Measurements from ENCODE around the gene STRIP2. TPM values are rescaled to one million over a fixed set of nuclear protein-coding genes. Genes with fewer than 3 reads are reported as not detected.

STRIP2 gene
- total RNA-seq, 1 donor from 2014 or later = 5.2 TPM

DNA sequence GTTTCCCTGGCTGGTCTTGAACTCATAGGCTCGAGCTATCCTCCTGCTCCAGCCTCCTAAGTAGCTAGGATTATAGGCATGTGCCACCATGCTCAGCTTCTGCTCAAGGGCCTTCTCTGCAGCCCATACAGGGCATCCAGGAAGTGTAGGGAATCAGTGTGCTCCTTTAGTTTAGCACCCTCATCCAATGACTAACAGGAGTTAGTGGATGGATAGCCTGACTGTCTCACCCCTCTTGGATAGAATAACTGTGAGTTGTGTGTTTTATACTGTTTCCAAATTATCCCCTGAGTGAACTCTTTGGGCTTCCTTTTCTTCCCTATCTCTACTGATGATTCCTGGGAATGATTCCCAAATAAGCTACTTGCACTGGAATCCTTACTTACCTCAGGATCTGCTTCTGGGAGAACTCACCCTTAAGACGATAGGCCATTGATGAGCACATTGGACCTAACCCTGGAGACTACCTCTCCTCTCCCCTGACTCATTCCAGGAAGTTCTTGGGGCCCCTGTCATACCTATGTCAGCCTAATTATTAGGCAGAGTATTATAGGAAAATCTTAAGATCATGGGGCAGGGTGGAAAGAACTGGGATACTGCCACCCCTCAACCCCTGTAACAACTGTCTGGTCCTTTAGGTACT is 18.5 kb downstream of the STRIP2 start:
- Histone ChIP-seq H3K9me3 (ENCODE audit: control insufficient read depth in 3 of 3, low read length in 3 of 3) (no peaks in the 10 kb centered on the region), H3K4me1 (ENCODE audit: control insufficient read depth in 3 of 3, insufficient read depth in 3 of 3, low read length in 3 of 3) (no peaks in the 10 kb centered on the region), H3K27ac (ENCODE audit: low read depth, low read length) (no peak overlapping the region), H3K4me3 (ENCODE audit: low read length in 3 of 3) (no peak overlapping the region), H3K36me3 (ENCODE audit: control insufficient read depth in 3 of 3, insufficient read depth in 3 of 3, low read length in 3 of 3) (peaks cover 33 to 81% (median 47%) of the 10 kb centered on the region in 3 donors), H3K27me3 (ENCODE audit: control insufficient read depth in 3 of 3, insufficient read depth in 3 of 3, low read length in 3 of 3) (no peaks in the 10 kb centered on the region), H3K9ac (ENCODE audit: low read depth in 1 of 3, low read length in 3 of 3) (no peak overlapping the region)

DNA sequence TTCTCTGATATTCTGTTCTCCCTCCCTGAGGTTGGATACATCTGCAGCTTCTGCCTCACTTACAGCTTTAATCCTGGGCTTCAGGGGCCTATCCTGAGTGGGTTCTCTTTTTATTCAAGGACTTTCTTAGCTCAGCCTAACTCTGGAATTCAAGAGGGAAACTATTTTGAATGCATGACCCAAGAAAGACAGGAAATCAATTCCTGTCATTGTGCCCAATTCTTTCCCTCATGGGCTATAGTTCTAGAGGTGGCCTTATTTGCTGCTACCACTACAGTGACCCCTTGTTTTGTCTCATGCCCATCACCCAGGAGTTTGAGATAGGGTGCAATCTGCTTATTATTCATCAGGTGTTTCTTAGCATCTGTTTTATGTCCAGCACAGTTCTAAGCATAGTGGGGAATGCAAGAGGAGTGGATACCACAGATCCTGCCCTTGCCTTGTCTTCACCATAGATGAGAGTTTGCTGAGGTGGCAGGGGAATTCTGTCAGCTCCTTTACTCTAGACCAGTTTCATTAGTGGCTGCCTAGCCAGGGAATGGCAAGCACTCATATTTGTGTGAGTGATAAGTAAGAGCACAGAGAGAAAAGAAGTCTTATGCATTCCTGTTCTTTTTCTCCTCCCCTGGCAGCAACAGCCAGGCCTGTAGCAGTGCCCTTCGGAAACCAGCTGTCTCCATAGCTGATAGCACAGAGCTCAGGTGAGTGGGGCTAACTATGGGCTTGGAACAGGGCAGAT is 19.4 kb downstream of the STRIP2 start:
- peaks cover 40 to 86% (median 56%) of the 10 kb centered on the region in 3 donors for H3K36me3 ChIP-seq (ENCODE audit: control insufficient read depth in 3 of 3, insufficient read depth in 3 of 3, low read length in 3 of 3)
- no peak overlapping the region for H3K27ac ChIP-seq (ENCODE audit: low read depth, low read length)

DNA sequence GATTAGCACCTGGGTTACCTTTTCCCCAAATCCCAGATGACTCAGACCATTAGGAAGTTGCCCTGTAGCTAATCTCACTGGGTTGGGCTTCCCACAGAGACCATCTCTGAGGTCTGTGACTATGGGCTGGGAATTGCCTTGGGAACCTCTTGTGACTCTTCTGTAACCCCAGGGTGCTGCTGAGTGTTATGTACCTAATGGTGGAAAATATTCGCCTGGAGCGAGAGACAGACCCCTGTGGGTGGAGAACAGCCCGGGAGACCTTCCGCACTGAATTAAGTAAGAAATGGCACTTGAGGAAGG is 20.0 kb downstream of the STRIP2 start:
- Histone ChIP-seq H3K36me3 (ENCODE audit: control insufficient read depth in 3 of 3, insufficient read depth in 3 of 3, low read length in 3 of 3) (peaks cover 42 to 87% (median 60%) of the 10 kb centered on the region in 3 donors), H3K9me3 (ENCODE audit: control insufficient read depth in 3 of 3, low read length in 3 of 3) (no peaks in the 10 kb centered on the region), H3K27ac (ENCODE audit: low read depth, low read length) (no peak overlapping the region), H3K4me1 (ENCODE audit: control insufficient read depth in 3 of 3, insufficient read depth in 3 of 3, low read length in 3 of 3) (no peaks in the 10 kb centered on the region), H3K4me3 (ENCODE audit: low read length in 3 of 3) (no peak overlapping the region), H3K9ac (ENCODE audit: low read depth in 1 of 3, low read length in 3 of 3) (no peak overlapping the region), H3K27me3 (ENCODE audit: control insufficient read depth in 3 of 3, insufficient read depth in 3 of 3, low read length in 3 of 3) (no peaks in the 10 kb centered on the region)

More for the DNA sequence above, 19.4 kb downstream of the STRIP2 start:
- H3K4me3 ChIP-seq (ENCODE audit: low read length in 3 of 3) = no peak overlapping the region
- no peaks in the 10 kb centered on the region for H3K4me1 ChIP-seq (ENCODE audit: control insufficient read depth in 3 of 3, insufficient read depth in 3 of 3, low read length in 3 of 3)
- no peak overlapping the region for H3K9ac ChIP-seq (ENCODE audit: low read depth in 1 of 3, low read length in 3 of 3)
- H3K27me3 ChIP-seq (ENCODE audit: control insufficient read depth in 3 of 3, insufficient read depth in 3 of 3, low read length in 3 of 3) = no peaks in the 10 kb centered on the region
- no peaks in the 10 kb centered on the region for H3K9me3 ChIP-seq (ENCODE audit: control insufficient read depth in 3 of 3, low read length in 3 of 3)

DNA sequence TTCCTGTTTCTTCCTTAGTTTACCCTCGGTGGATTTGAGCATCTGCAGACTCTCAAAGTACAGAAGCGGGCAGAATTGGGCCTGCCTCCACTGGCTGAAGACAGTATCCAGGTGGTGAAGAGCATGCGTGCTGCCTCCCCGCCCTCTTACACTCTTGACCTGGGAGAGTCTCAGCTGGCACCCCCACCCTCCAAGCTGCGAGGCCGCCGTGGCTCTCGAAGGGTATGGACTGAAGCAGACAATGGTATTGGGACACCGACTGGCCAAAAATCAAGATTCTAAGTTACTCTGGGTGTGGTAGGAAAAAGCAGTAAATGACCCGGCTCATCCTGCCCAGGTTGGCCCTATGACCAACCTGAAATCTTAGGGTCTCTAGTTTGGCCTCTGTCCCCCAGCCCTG is 22.2 kb downstream of the STRIP2 start:
- no peak overlapping the region for H3K27ac ChIP-seq (ENCODE audit: low read depth, low read length)
- H3K27me3 ChIP-seq (ENCODE audit: control insufficient read depth in 3 of 3, insufficient read depth in 3 of 3, low read length in 3 of 3) = no peaks in the 10 kb centered on the region
- H3K4me1 ChIP-seq (ENCODE audit: control insufficient read depth in 3 of 3, insufficient read depth in 3 of 3, low read length in 3 of 3) = no peaks in the 10 kb centered on the region
- H3K9ac ChIP-seq (ENCODE audit: low read depth in 1 of 3, low read length in 3 of 3) = no peak overlapping the region
- no peak overlapping the region for H3K4me3 ChIP-seq (ENCODE audit: low read length in 3 of 3)
- H3K36me3 ChIP-seq (ENCODE audit: control insufficient read depth in 3 of 3, insufficient read depth in 3 of 3, low read length in 3 of 3) = peaks cover 52 to 96% (median 79%) of the 10 kb centered on the region in 3 donors
- H3K9me3 ChIP-seq (ENCODE audit: control insufficient read depth in 3 of 3, low read length in 3 of 3) = no peaks in the 10 kb centered on the region

DNA sequence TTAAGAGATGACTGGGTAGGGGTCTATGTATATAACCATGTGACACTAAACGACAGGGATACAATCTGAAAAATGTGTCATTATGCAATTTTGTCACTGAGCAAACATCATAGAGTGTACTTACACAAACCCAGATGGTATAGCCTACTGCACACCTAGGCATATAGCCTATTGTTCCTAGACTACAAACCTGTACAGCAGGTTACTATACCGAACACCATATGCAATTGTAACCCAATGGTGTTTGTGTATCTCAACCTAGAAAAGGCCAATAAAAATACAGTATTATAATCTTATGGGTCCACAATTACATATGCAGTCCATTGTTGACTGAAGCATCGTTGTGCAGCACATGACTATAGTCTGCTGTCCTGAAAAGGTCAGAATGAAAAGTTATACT is 22.9 kb downstream of the STRIP2 start:
- H3K4me3 ChIP-seq (ENCODE audit: low read length in 3 of 3) = no peak overlapping the region
- no peaks in the 10 kb centered on the region for H3K27me3 ChIP-seq (ENCODE audit: control insufficient read depth in 3 of 3, insufficient read depth in 3 of 3, low read length in 3 of 3)
- peaks cover 55 to 96% (median 80%) of the 10 kb centered on the region in 3 donors for H3K36me3 ChIP-seq (ENCODE audit: control insufficient read depth in 3 of 3, insufficient read depth in 3 of 3, low read length in 3 of 3)
- no peaks in the 10 kb centered on the region for H3K4me1 ChIP-seq (ENCODE audit: control insufficient read depth in 3 of 3, insufficient read depth in 3 of 3, low read length in 3 of 3)
- no peaks in the 10 kb centered on the region for H3K9me3 ChIP-seq (ENCODE audit: control insufficient read depth in 3 of 3, low read length in 3 of 3)
- no peak overlapping the region for H3K9ac ChIP-seq (ENCODE audit: low read depth in 1 of 3, low read length in 3 of 3)
- H3K27ac ChIP-seq (ENCODE audit: low read depth, low read length) = no peak overlapping the region

DNA sequence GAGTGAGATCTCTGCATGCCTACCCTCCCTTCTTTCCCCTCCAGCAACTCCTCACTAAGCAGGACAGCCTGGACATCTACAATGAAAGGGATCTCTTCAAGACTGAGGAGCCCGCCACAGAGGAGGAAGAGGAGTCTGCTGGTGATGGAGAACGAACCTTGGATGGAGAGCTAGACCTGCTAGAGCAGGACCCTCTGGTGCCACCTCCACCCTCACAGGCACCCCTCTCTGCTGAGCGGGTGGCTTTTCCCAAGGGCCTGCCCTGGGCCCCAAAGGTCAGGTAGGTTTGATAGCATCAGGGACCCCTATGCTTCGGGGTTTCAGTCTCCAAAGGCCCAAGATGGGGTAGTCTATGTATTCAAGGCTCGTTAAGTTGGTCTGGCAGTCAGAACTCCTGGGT is 23.9 kb downstream of the STRIP2 start:
- no peaks in the 10 kb centered on the region for H3K27me3 ChIP-seq (ENCODE audit: control insufficient read depth in 3 of 3, insufficient read depth in 3 of 3, low read length in 3 of 3)
- H3K4me3 ChIP-seq (ENCODE audit: low read length in 3 of 3) = no peak overlapping the region
- H3K4me1 ChIP-seq (ENCODE audit: control insufficient read depth in 3 of 3, insufficient read depth in 3 of 3, low read length in 3 of 3) = no peaks in the 10 kb centered on the region
- H3K9ac ChIP-seq (ENCODE audit: low read depth in 1 of 3, low read length in 3 of 3) = no peak overlapping the region
- H3K36me3 ChIP-seq (ENCODE audit: control insufficient read depth in 3 of 3, insufficient read depth in 3 of 3, low read length in 3 of 3) = peaks cover 58 to 96% (median 84%) of the 10 kb centered on the region in 3 donors
- no peak overlapping the region for H3K27ac ChIP-seq (ENCODE audit: low read depth, low read length)
- no peaks in the 10 kb centered on the region for H3K9me3 ChIP-seq (ENCODE audit: control insufficient read depth in 3 of 3, low read length in 3 of 3)

DNA sequence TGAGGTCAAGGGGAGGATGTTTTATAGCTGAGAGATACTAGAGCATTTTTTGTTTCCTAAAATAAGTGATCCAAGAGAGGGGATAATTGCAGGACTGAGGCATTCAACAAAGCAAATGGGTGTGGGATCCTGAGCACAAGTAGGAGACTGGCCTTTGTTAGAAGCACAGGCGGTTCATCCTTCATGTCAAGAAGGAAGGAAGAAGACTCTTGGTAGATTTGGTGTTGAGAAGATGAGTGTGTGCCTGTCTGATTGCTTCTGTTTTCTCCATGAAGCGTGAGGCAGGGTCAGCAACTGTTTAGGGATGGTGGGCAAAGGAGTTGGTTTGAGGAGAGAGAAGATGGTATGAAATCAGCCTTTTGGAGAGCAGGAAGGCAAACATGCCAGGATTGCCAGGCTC is 27.6 kb downstream of the STRIP2 start:
- H3K4me1 ChIP-seq (ENCODE audit: control insufficient read depth in 3 of 3, insufficient read depth in 3 of 3, low read length in 3 of 3) = peaks cover 11 to 26% (median 21%) of the 10 kb centered on the region in 3 donors
- no peak overlapping the region for H3K4me3 ChIP-seq (ENCODE audit: low read length in 3 of 3)
- H3K9ac ChIP-seq (ENCODE audit: low read depth in 1 of 3, low read length in 3 of 3) = no peak overlapping the region
- H3K27me3 ChIP-seq (ENCODE audit: control insufficient read depth in 3 of 3, insufficient read depth in 3 of 3, low read length in 3 of 3) = no peaks in the 10 kb centered on the region
- no peaks in the 10 kb centered on the region for H3K9me3 ChIP-seq (ENCODE audit: control insufficient read depth in 3 of 3, low read length in 3 of 3)
- H3K36me3 ChIP-seq (ENCODE audit: control insufficient read depth in 3 of 3, insufficient read depth in 3 of 3, low read length in 3 of 3) = peaks cover 42 to 72% (median 56%) of the 10 kb centered on the region in 3 donors
- no peak overlapping the region for H3K27ac ChIP-seq (ENCODE audit: low read depth, low read length)

DNA sequence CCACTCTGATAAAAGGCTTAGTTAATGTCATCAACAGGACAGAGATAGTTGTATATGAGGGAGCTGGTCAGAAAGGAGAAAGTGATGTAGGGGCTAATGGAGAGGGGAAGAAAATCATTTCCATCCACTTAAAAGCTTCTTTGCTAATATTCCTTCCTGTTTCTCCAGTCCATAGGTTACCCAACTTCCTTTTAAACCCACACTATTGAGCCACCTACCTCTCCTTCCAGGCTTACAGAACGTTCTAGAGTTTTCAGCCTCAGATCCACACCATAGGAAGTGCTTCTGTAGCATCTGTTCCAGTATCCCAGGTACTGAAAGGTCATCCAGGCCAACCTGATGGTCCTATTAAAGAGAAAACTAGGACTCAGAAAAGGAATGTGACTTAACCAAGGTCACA is 28.2 kb downstream of the STRIP2 start:
- Histone ChIP-seq H3K4me1 (ENCODE audit: control insufficient read depth in 3 of 3, insufficient read depth in 3 of 3, low read length in 3 of 3) (peaks cover 11 to 32% (median 21%) of the 10 kb centered on the region in 3 donors), H3K9ac (ENCODE audit: low read depth in 1 of 3, low read length in 3 of 3) (no peak overlapping the region), H3K4me3 (ENCODE audit: low read length in 3 of 3) (no peak overlapping the region), H3K27ac (ENCODE audit: low read depth, low read length) (no peak overlapping the region), H3K36me3 (ENCODE audit: control insufficient read depth in 3 of 3, insufficient read depth in 3 of 3, low read length in 3 of 3) (peaks cover 38 to 67% (median 52%) of the 10 kb centered on the region in 3 donors), H3K9me3 (ENCODE audit: control insufficient read depth in 3 of 3, low read length in 3 of 3) (no peaks in the 10 kb centered on the region), H3K27me3 (ENCODE audit: control insufficient read depth in 3 of 3, insufficient read depth in 3 of 3, low read length in 3 of 3) (no peaks in the 10 kb centered on the region)

DNA sequence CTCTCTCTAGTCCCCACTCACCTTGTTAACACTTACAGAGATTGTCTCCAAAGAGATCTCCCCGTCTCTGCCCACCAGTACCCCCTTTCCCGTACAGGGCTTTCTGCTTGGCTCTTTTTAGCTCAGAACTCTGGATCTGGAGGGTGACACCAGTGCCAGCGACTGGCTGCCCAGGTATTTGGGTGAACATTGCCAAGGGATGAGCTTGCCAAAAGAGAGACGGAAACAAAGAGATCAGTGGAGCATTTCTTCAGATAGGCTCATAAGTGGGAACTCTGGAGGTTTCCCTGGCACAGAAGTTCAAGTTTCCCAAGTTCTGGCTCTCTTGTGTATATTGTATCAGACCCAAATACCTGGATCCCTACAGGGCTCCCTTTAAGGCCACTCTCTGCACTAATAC is 30.0 kb downstream of the STRIP2 start:
- Histone ChIP-seq H3K9ac (ENCODE audit: low read depth in 1 of 3, low read length in 3 of 3) (no peak overlapping the region), H3K27me3 (ENCODE audit: control insufficient read depth in 3 of 3, insufficient read depth in 3 of 3, low read length in 3 of 3) (no peaks in the 10 kb centered on the region), H3K4me1 (ENCODE audit: control insufficient read depth in 3 of 3, insufficient read depth in 3 of 3, low read length in 3 of 3) (peaks cover 21 to 47% (median 22%) of the 10 kb centered on the region in 3 donors), H3K36me3 (ENCODE audit: control insufficient read depth in 3 of 3, insufficient read depth in 3 of 3, low read length in 3 of 3) (peaks cover 24 to 49% (median 36%) of the 10 kb centered on the region in 3 donors), H3K27ac (ENCODE audit: low read depth, low read length) (peak overlapping the region; percentile 29), H3K9me3 (ENCODE audit: control insufficient read depth in 3 of 3, low read length in 3 of 3) (no peaks in the 10 kb centered on the region), H3K4me3 (ENCODE audit: low read length in 3 of 3) (no peak overlapping the region)

DNA sequence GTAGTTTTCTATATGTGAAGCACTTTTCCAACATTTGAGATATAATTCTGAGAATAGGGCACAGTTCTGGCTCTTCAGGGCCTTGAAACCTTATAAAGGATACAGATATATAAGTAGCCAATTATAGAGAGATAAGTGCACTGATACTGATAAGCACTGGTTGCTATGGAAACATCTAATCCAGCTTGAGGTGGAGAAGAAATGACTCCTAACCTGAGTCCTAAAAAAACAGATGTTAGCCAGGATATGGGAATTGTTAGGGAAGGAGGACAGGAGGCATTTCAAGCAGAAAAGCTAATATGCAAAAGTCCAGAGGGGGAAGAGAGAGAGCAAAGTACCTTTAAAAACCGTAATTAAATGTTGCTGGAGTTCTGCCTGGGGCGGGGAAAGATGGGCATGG is 30.8 kb downstream of the STRIP2 start:
- Histone ChIP-seq H3K27ac (ENCODE audit: low read depth, low read length) (no peak overlapping the region), H3K9ac (ENCODE audit: low read depth in 1 of 3, low read length in 3 of 3) (no peak overlapping the region), H3K4me1 (ENCODE audit: control insufficient read depth in 3 of 3, insufficient read depth in 3 of 3, low read length in 3 of 3) (peaks cover 21 to 55% (median 22%) of the 10 kb centered on the region in 3 donors), H3K27me3 (ENCODE audit: control insufficient read depth in 3 of 3, insufficient read depth in 3 of 3, low read length in 3 of 3) (no peaks in the 10 kb centered on the region), H3K9me3 (ENCODE audit: control insufficient read depth in 3 of 3, low read length in 3 of 3) (no peaks in the 10 kb centered on the region), H3K4me3 (ENCODE audit: low read length in 3 of 3) (no peak overlapping the region), H3K36me3 (ENCODE audit: control insufficient read depth in 3 of 3, insufficient read depth in 3 of 3, low read length in 3 of 3) (peaks cover 23 to 47% (median 27%) of the 10 kb centered on the region in 3 donors)

All from skeletal muscle tissue (tissue), 4 donors.